ENCODE results near the gene AFTPH.
A peak's percentile ranks its signal among the peaks of the same experiment; 100 is the strongest.

AFTPH gene

DNA sequence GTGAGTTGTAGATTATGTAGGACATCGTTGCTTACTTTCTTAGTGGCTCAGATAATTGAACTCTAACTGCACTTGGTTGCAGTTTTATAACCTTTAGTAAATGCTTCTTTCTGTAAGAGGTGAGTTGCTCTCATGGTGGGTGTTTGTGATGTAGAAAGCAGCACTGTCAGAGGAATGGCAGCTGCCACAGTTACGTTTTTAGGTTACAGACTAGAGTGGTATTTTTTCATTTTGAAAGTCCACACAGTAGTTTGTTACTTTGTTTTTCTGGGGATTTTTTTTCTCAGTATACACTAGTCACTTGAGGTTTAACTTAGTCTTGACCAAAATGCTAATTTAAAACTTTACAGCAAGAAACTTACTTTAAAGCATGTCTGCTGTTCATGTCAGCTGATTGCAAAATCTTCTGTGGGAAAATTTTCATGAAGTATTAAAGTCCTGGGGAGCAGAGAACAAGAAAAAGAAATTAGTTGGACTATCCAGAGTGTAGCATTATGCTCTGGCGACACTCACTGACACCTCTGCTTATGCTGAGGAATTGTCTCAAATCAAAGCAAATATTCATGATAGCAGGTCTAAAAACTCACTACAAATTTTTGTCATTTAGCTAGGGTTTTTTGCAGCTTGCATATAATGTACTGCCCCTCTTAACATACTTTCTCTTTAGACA is 14.8 kb downstream of the AFTPH start:
- Mint-ChIP-seq H3K36me3 (peaks cover 14% of the 10 kb centered on the region), H3K27me3 (no peaks in the 10 kb centered on the region), H3K4me1 (peaks cover 38% of the 10 kb centered on the region), H3K9me3 (no peaks in the 10 kb centered on the region), H3K4me3 (no peak overlapping the region), H3K27ac (no peak overlapping the region)
- DNase-seq (ENCODE audit: low spot score in 2 of 2) (no peak), ATAC-seq (ENCODE audit: low read depth) (no peak)

DNA sequence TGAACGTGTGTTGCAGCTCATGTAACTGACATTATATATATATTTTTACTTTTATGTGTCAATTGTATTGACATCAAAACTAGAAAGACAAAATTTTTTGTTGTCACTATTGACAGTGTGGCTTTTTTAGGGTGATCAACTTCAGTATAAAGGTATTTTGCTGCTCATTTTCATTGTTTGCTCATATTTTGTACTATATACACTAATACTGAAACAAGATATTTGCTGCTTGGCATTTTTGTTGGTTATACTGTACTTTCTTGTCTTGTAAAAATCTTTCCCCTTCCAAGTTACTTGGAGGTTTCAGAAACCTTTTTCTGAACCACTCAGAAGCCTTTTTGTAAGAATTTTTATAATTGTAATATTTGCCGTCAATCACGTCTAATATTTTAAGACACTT is 16.5 kb downstream of the AFTPH start:
- Mint-ChIP-seq H3K27me3 (no peaks in the 10 kb centered on the region), H3K36me3 (peaks cover 12% of the 10 kb centered on the region), H3K4me1 (peaks cover 39% of the 10 kb centered on the region), H3K27ac (no peak overlapping the region), H3K4me3 (no peak overlapping the region), H3K9me3 (no peaks in the 10 kb centered on the region)
- ATAC-seq (ENCODE audit: low read depth) (no peak), DNase-seq (ENCODE audit: low spot score in 2 of 2) (no peak)

DNA sequence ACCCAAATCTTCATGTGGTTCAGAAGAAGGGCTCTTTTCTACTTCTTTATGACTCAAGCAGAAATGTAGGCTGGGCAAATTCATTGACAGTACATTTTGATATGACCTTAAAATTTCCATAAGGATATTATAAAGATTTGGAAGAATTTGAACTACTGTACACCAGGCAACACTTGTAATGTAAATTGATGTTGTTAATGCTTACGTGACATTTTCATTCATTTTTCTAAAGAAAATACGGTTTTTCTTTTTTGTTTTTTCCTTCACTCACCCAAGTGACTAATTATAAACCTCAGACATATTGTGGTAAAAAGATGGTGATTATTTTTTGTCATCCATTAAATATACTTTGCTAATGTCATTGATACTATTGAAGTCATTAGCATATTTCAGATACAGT is 17.4 kb downstream of the AFTPH start:
- no peaks in the 10 kb centered on the region for H3K27me3 Mint-ChIP-seq
- no peaks in the 10 kb centered on the region for H3K9me3 Mint-ChIP-seq
- H3K4me1 Mint-ChIP-seq: peaks cover 34% of the 10 kb centered on the region
- no peak overlapping the region for H3K27ac Mint-ChIP-seq
- no peak for ATAC-seq (ENCODE audit: low read depth)
- H3K4me3 Mint-ChIP-seq: no peak overlapping the region
- DNase-seq (ENCODE audit: low spot score in 2 of 2): no peak
- H3K36me3 Mint-ChIP-seq: peaks cover 8% of the 10 kb centered on the region

DNA sequence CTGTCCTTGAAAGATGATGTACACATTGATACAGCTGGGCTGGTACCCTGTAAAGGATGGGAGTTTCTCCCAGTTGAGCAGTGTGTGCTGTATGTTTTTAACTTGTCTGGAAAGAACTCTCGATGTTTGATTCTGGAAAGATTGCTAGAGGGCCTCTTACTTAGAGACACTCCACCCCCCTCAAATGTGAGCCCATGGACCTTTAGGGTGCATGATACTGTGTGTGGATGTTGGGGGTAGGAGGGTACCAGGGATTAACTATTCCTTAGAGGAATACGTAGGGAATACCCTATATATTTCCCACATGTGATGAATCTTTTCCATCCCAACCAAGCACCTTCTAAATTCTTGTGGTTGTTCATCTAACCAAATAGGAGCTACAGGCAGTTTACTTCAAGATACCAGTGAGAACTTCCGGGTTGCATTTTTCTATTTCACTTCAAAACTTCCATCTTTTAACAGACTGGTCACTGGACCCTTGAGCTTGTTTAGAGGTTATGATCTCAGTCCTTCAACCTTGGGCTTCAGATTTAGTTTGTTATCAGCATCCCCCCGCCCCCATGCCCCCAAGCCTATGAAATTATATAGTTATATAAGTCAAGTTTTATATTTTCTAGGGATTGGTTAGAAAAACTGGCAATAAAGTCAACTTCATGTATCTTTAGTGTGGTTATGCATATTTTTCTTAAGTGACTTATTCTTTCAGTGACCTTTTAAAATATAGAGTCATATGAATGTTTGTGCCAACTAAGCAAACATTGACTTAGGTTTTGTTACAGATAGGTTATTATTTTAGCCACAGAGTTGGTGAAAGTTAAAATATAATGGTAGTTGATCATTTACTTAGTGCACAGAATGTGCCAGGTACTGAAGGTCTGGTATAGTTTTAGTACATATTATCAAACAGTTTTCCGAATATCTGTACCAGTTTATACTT is 18.2 kb downstream of the AFTPH start:
- no peak overlapping the region for H3K27ac Mint-ChIP-seq
- no peaks in the 10 kb centered on the region for H3K27me3 Mint-ChIP-seq
- H3K4me1 Mint-ChIP-seq: peaks cover 36% of the 10 kb centered on the region
- H3K9me3 Mint-ChIP-seq: no peaks in the 10 kb centered on the region
- ATAC-seq (ENCODE audit: low read depth) (no peak), DNase-seq (ENCODE audit: low spot score in 2 of 2) (no peak)
- no peak overlapping the region for H3K4me3 Mint-ChIP-seq
- H3K36me3 Mint-ChIP-seq: peaks cover 11% of the 10 kb centered on the region

DNA sequence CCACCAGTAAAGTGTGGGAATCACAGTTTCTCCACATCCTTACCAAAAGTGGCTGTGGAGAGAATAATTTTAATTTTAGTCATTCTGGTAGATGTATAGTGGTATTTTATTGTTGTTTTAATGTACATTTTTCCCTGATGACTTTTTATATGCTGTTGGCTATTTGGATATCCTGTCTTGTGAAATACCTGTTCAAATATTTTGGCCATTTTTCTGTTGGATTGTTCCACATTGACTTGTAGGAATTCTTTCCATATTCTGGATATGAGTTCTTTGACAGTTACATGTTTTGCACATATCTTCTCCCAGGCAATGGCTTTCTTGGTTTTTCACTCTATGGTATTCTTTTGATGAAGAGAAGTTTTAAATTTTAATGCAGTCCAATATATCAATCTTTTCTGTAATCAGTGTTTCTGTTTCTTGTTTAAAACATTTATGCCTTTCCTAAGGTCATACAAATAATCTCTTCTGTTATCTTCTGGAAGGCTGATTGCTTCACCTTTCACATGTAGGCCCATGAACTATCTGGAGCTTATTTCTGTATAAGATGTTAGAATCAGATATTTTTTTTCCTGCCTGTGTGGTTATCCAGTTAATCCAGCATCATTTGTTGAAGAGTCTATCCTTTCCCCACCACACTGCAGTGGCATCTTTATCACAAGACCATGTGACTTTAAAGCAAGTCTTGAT is 19.0 kb downstream of the AFTPH start:
- no peaks in the 10 kb centered on the region for H3K27me3 Mint-ChIP-seq
- no peaks in the 10 kb centered on the region for H3K9me3 Mint-ChIP-seq
- ATAC-seq (ENCODE audit: low read depth): no peak
- H3K4me1 Mint-ChIP-seq: peaks cover 36% of the 10 kb centered on the region
- H3K36me3 Mint-ChIP-seq: peaks cover 11% of the 10 kb centered on the region
- H3K27ac Mint-ChIP-seq: peak overlapping the region; percentile 59
- no peak for DNase-seq (ENCODE audit: low spot score in 2 of 2)
- no peak overlapping the region for H3K4me3 Mint-ChIP-seq

GRCh38 chr2:64548761-64549160 is 24.6 kb downstream of the AFTPH start:
- DNase-seq (ENCODE audit: low spot score in 2 of 2): no peak
- Mint-ChIP-seq H3K27me3 (no peaks in the 10 kb centered on the region), H3K4me3 (no peak overlapping the region), H3K36me3 (peaks cover 20% of the 10 kb centered on the region), H3K27ac (peak overlapping the region; percentile 47), H3K9me3 (no peaks in the 10 kb centered on the region), H3K4me1 (peaks cover 18% of the 10 kb centered on the region)
- ATAC-seq (ENCODE audit: low read depth): no peak

DNA sequence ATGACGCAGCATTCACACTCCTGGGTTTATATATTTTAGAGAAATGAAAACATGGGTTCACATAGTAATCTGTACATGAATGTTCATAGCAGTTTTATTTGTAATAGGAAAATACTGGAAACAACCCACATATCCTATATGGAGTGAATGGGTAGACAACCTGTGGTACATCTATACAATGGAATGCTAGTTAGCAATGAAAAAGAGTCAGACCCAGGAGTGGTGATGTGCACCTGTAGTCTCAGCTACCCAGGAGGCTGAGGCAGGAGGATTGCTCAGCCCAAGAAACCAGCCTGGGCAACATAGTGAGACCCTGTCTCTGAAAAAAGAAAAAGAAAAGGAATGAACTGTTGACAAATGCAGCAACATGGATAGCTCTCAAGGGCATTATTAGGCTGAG is 25.9 kb downstream of the AFTPH start:
- H3K27me3 Mint-ChIP-seq: no peaks in the 10 kb centered on the region
- H3K4me1 Mint-ChIP-seq: peaks cover 13% of the 10 kb centered on the region
- H3K27ac Mint-ChIP-seq: no peak overlapping the region
- H3K4me3 Mint-ChIP-seq: no peak overlapping the region
- ATAC-seq (ENCODE audit: low read depth) (no peak), DNase-seq (ENCODE audit: low spot score in 2 of 2) (no peak)
- H3K9me3 Mint-ChIP-seq: no peaks in the 10 kb centered on the region
- peaks cover 20% of the 10 kb centered on the region for H3K36me3 Mint-ChIP-seq

GRCh38 chr2:64551851-64552250 is 27.7 kb downstream of the AFTPH start:
- peaks cover 13% of the 10 kb centered on the region for H3K4me1 Mint-ChIP-seq
- no peak for ATAC-seq (ENCODE audit: low read depth)
- H3K27me3 Mint-ChIP-seq: no peaks in the 10 kb centered on the region
- H3K36me3 Mint-ChIP-seq: peaks cover 21% of the 10 kb centered on the region
- no peak overlapping the region for H3K4me3 Mint-ChIP-seq
- H3K27ac Mint-ChIP-seq: peak overlapping the region; percentile 66
- no peak for DNase-seq (ENCODE audit: low spot score in 2 of 2)
- no peaks in the 10 kb centered on the region for H3K9me3 Mint-ChIP-seq

DNA sequence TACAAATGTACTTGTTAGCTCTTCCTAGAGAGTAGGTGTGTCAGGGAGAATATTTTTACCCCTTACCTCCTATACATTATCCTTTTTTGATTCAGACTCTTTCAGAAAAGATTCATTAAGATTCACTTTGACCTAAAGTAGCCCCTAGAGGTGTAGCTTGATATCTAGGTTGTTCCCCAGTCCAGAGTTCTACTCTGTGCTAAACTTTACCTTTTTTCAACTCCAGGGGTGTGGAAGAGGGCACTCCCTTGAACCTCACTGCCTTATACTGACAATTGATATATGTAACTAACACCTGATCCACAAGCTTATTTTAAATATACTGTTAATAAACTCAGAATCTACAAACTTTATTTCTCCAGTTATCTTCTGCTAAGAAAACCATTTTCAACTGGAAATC is 30.0 kb downstream of the AFTPH start:
- DNase-seq (ENCODE audit: low spot score in 2 of 2): no peak
- Mint-ChIP-seq H3K27ac (peak overlapping the region; percentile 38), H3K9me3 (no peaks in the 10 kb centered on the region), H3K4me3 (no peak overlapping the region), H3K36me3 (peaks cover 16% of the 10 kb centered on the region), H3K4me1 (peaks cover 13% of the 10 kb centered on the region), H3K27me3 (no peaks in the 10 kb centered on the region)
- ATAC-seq (ENCODE audit: low read depth): no peak

DNA sequence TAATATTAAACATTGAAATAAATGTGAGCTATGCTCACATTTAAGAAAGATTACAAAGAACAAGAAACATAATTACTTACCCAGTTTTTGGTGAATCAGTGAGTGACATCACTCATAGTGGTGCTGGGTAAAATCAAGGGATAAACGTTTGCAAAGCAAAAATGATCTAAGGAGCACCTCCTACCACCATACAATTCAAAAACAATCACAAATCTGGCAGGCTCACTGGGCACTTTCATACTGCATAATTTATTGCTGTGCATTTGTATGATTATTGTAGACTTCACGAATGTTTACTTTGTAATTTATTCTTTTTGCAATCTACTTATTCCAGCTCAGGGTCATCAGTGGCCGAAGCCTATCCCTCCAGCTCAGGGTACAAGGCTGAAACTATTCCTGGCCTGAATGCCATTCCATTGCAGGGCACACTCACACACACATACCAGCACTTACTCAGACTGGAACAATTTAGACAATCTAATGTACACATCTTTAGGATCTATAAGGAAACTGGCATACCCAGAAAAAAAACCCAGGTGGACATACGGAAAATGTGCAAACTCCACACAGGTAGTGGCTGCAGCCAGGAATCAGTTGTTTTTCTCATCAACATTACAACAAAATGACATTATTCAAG is 34.4 kb downstream of the AFTPH start:
- no peaks in the 10 kb centered on the region for H3K27me3 Mint-ChIP-seq
- H3K27ac Mint-ChIP-seq: peak overlapping the region; percentile 79
- peaks cover 21% of the 10 kb centered on the region for H3K4me1 Mint-ChIP-seq
- H3K9me3 Mint-ChIP-seq: no peaks in the 10 kb centered on the region
- no peak overlapping the region for H3K4me3 Mint-ChIP-seq
- ATAC-seq (ENCODE audit: low read depth) (no peak), DNase-seq (ENCODE audit: low spot score in 2 of 2) (no peak)
- H3K36me3 Mint-ChIP-seq: peaks cover 4% of the 10 kb centered on the region

- Mint-ChIP-seq H3K9me3 (no peaks in the 10 kb centered on the region), H3K36me3 (peaks cover 5% of the 10 kb centered on the region), H3K27me3 (no peaks in the 10 kb centered on the region), H3K4me3 (no peak overlapping the region), H3K27ac (peak overlapping the region; percentile 20), H3K4me1 (peaks cover 29% of the 10 kb centered on the region)
- DNase-seq (ENCODE audit: low spot score in 2 of 2): peak in 1 of 2 donors; percentile 38
- peak; percentile 64 for ATAC-seq (ENCODE audit: low read depth)
These were observed 38.1 kb downstream of the AFTPH start for GRCh38 chr2:64562148-64562784.

DNA sequence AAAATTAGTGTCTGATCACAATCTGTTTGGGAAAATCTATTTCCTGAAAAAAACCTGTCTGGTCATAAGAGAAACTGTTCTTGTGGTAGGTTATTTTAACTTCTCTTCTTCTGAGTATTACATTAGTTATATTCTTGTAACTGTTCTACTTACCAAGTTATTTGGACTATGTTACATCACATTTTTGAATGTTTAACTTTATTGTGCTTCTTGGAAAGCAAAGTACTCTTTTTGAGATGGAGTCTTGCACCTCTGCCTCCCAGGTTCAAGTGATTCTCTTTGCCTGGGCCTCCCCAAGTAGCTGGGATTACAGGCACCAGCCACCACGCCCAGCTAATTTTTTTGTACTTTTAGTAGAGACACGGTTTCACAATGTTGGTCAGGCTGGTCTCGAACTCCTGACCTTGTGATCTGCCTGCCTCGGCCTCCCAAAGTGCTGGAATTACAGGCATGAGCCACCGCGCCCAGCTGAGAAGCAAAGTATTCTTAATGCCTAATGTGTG is 39.4 kb downstream of the AFTPH start:
- Mint-ChIP-seq H3K27me3 (no peaks in the 10 kb centered on the region), H3K4me1 (peaks cover 33% of the 10 kb centered on the region), H3K36me3 (peaks cover 10% of the 10 kb centered on the region), H3K4me3 (no peak overlapping the region), H3K9me3 (no peaks in the 10 kb centered on the region), H3K27ac (no peak overlapping the region)
- no peak for DNase-seq (ENCODE audit: low spot score in 2 of 2)
- no peak for ATAC-seq (ENCODE audit: low read depth)

DNA sequence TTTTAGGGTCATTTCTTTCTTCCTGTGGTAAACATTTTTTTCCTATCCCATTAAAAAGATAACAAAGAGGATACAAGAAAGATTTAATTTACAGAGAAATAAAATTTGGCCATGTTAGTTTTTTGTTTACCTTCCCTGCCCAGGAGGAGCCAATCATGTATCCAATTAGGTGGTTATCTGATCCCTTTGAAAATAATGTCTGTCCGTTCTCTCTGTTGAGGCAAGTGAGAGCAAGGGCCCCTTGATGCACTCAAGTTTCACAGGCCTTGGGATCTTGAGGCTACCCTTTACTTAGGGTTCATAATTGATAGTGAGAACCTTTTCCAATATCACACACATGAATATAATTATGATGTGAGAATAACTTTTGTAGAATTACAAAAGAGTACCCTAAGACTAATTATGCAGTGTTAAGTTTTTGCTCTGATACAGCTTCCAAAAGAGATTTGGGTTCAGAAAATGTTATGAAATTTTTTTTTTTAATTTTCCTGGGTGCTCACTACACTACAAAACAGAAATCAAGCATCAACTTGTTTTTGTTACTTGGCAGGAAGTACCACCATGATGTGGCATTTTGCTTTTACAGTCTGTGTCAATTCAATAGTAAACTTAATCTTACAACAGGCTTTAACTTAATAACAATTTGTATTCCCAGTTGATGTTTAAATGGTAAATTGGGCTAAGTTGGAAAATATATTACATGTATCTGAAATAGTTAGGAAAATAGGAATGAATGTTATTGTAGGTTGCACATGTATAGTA is 42.0 kb downstream of the AFTPH start:
- H3K4me3 Mint-ChIP-seq: no peak overlapping the region
- H3K27me3 Mint-ChIP-seq: no peaks in the 10 kb centered on the region
- H3K27ac Mint-ChIP-seq: peak overlapping the region; percentile 57
- no peak for DNase-seq (ENCODE audit: low spot score in 2 of 2)
- peaks cover 22% of the 10 kb centered on the region for H3K4me1 Mint-ChIP-seq
- H3K9me3 Mint-ChIP-seq: no peaks in the 10 kb centered on the region
- ATAC-seq (ENCODE audit: low read depth): no peak
- H3K36me3 Mint-ChIP-seq: peaks cover 9% of the 10 kb centered on the region
